AG09309 (cell line): ENCODE results near the gene C16orf92.

Experiments
- DNase-seq: peaks from one replicate; pipeline ENCODE4 v3.0.0-alpha.2; 2010; ENCODE audit warnings: low read depth
- H3K4me3 ChIP-seq: 2 replicates; pipeline ENCODE4 v1.5.1; 2011; ENCODE audit warnings: mild to moderate bottlenecking, low read depth, low read length, moderate library complexity; ENCODE audit not compliant: control insufficient read depth
- CTCF ChIP-seq: IDR thresholded peaks from 2 replicates; pipeline ENCODE4 v1.5.1; 2011; ENCODE audit warnings: mild to moderate bottlenecking, low read depth, low read length, inconsistent platforms; ENCODE audit not compliant: insufficient read depth, control insufficient read depth; ENCODE audit errors: missing control alignments

C16orf92 gene

DNA sequence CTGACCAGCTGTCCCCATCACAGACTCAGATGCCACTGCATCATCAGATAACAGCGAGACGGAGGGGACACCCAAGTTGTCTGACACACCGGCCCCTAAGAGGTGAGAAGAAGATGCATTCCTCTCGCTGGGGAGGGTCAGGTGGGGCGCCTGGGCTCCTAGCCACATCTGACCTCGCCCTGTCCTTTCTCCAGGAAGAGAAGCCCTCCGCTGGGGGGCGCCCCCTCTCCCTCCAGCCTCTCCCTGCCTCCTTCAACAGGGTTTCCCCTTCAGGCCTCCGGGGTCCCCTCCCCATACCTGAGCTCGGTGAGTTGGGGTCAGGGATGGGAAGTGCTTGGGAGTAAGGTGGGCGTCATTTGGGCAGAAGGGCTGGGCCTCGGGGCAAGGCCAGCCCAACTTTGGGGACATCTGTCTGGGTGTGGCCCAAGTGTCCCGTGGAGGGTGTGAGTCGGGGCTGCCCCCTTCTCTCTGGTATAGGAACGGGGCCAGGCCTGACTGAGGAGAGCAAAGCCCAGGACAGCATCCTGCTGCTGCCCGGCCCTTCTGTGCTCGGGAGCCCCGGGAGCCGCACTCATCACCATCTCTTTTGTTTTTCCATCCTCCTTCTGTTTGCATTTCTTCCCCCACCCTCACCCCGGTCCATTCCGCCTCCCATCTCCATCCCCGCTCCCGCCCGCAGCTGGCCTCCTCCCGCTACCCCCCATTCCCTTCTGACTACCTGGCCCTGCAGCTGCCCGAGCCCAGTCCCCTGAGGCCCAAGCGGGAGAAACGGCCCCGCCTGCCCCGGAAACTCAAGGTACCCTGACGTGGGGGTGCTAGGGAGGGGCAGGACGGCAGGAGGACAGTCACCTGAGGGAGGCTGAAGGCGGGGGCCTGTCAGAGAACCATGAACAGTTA, 22.0 kb upstream of the C16orf92 start:
- no peak for DNase-seq
- peak; percentile 12 for TF ChIP-seq CTCF
- H3K4me3 ChIP-seq: no peak overlapping the region

DNA sequence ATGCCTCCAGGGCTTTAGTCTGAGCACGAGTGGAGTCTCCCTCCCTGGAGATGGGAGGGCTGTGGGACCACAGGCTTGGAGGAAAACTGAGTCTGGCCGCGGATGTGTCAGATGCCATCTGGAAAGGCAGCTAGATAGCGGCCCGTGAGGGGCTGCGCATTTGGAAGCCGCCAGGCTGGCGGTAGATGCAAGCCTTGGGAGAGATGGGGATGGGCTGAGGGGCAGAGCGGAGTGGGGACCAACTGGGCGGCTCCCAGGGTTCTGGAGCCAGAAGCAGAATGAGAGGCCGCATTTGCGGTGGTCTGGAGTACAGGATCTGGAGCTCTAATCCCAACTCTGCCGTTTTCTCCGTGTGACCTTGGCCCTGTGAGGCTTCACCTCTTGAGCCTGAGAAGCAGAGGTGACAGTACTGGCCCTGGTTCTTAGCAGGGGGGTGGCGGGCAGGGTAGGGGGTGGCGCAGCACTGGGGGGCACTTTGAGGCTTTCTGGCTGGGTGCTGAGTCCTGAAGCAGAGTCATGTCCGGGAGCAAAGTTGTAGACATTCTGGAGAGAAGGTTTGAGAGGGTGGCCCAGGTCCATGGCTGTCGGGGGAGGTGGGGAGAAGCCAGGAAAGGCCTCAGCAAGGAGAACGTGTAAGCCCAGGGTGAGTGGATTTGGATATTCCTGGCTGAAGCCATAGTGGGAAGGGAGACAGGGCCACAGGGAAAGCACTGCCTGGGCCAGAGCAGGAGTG, 20.2 kb upstream of the C16orf92 start:
- no peak for DNase-seq
- H3K4me3 ChIP-seq: no peak overlapping the region
- no peak for TF ChIP-seq CTCF

GRCh38 chr16:30003670-30004423, 19.2 kb upstream of the C16orf92 start:
- no peak overlapping the region for H3K4me3 ChIP-seq
- DNase-seq: no peak
- no peak for TF ChIP-seq CTCF

- H3K4me3 ChIP-seq: no peak overlapping the region
- no peak for TF ChIP-seq CTCF
- no peak for DNase-seq
Measured at GRCh38 chr16:30004424-30004776, 18.6 kb upstream of the C16orf92 start.

DNA sequence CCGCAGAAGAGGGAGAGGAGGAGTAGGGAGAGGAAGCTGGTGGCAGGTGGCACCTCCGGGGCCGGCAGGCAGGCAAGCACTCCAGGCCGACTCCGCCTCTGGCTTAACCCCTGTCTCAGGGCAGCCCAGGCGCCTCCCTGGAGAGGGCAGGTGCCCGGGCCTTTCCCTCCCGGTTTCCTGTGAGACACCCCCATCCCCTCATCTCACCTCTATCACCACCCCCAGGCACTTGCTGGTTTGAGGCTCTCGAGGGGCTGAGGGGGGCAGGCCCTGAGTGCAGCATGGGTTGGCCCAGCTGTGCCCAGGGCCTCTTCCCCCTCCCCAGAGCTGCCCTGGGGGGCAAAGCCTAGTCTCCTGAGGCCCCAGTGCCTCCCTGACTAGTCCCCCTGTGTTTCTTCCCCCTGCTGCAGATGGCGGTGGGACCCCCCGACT, 18.2 kb upstream of the C16orf92 start:
- no peak for TF ChIP-seq CTCF

GRCh38 chr16:30005341-30006094, 17.5 kb upstream of the C16orf92 start:
- H3K4me3 ChIP-seq: no peak overlapping the region
- no peak for DNase-seq
- peak; percentile 89 for TF ChIP-seq CTCF

More for the DNA sequence above, 18.2 kb upstream of the C16orf92 start:
- no peak overlapping the region for H3K4me3 ChIP-seq
- DNase-seq: no peak
